Measurements from ENCODE around the gene NCK2.
A peak's percentile ranks its signal among the peaks of the same experiment; 100 is the strongest.

Gene NCK2

GRCh38 chr2:105854972-105855371 lies 110.3 kb downstream of the NCK2 start:
- DNase-seq = no peak

GRCh38 chr2:105856581-105856980 lies 111.9 kb downstream of the NCK2 start:
- DNase-seq = no peak

GRCh38 chr2:105857076-105857740 lies 112.5 kb downstream of the NCK2 start:
- no peak for DNase-seq

- DNase-seq = no peak
Observed at GRCh38 chr2:105858868-105859693, 114.4 kb downstream of the NCK2 start.

GRCh38 chr2:105859694-105859951 lies 114.9 kb downstream of the NCK2 start:
- no peak for DNase-seq

GRCh38 chr2:105860567-105860966 lies 115.9 kb downstream of the NCK2 start:
- DNase-seq = no peak

DNA sequence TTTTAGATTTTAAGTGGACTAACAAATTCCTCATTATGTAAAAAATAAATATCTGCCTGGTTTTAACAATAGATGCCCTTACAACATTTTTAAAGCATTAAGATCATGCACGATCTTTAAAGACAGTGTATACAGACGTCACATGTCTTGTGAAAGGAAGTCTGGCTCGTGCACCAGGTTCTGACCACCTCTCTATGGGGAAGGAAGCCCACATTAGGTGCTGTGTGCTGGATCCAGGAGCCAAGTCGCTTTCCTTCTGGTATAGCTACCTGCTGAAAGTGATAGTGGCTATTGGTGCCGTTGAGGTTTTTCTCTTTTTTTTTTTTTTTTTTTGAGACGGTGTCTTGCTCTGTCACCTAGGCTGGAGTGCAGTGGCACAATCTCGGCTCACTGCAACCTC lies 116.5 kb downstream of the NCK2 start:
- no peak for DNase-seq

GRCh38 chr2:105862843-105863242 lies 118.1 kb downstream of the NCK2 start:
- DNase-seq = no peak

GRCh38 chr2:105864262-105864661 lies 119.5 kb downstream of the NCK2 start:
- no peak for DNase-seq

- no peak for DNase-seq
Observed at GRCh38 chr2:105865222-105865913, 120.7 kb downstream of the NCK2 start.

DNA sequence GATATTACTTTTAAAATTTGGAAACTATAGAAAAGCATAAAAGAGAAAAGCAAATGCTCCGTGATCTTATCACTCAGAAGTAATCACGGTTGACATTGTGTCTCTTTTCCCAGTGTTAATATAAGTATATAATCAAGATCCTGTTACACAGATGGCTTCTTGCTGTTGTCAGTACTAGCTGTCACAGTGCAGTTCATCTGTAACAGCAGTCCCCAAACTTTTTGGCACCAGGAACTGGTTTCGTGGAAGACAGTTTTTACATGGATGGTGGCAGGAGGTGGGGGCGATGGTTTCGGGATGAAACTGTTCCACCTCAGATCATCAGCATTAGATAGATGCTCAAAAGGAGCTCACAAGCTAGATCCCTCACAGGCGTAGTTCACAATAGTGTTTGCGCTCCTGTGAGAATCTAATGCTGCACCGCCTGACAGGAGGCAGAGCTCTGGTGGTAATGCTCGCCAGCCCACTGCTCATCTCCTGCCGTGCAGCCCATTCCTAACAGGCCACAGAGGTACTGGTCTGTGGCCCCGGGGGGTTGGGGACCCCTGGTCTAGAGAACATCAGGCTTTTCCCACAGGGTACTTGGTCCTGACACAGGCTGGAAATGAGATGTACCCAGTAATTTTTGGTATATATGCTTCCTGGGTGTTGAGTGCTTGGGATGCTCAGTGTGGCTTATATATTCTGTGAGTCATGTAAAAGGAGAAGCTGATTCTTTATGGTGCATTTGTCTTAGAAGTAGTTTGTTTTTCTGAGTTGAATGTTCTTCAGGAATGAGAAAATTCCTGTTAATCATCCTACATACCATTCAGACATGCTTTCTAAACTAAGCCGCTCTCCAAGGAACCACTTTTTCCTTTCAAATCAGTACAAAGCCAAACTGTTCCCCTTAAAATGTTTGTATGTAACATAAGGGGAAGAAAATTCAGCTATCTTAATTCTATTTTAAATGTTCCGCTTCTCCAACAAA lies 121.8 kb downstream of the NCK2 start:
- no peak for DNase-seq

GRCh38 chr2:105867587-105867986 lies 122.9 kb downstream of the NCK2 start:
- DNase-seq = no peak

DNA sequence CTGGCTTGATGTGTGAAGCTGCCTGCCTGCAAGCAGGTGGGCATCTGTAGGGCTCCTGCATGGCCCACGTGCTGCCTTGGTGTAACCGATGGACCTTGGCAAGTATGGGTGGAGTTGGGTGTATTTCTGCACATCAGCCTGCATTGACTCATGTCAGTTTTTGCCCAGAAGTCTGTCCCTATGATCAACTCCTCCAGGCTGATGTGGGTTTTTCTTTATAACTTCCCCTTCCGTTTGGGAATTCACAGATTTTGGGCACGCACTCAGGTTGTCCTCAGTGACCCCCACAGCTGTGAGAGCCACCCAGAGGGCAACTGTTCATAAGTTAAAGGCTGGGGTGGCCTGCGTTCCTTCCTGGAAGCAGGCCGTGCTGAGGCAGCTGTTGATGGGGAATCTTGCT lies 123.3 kb downstream of the NCK2 start:
- DNase-seq = no peak

DNA sequence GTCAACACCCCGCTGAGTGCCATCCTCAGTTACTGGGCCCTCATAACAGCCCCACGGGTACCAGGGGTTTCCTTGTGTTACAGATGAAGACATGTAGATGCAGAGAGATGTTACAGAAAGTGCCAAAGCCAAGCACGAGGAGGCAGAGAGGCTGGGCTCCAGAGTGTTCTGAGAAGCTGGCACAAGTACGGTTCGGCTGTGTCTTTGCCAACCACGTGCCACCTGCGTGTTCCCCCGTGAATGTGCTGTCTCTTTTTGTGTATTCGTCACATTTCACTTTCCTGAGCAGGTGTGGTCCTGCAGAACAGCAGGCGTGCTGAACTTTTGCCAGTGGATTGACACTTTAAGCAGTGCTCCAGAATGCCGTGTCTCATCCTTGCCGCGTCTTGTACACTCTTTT lies 124.6 kb downstream of the NCK2 start:
- DNase-seq = no peak

DNA sequence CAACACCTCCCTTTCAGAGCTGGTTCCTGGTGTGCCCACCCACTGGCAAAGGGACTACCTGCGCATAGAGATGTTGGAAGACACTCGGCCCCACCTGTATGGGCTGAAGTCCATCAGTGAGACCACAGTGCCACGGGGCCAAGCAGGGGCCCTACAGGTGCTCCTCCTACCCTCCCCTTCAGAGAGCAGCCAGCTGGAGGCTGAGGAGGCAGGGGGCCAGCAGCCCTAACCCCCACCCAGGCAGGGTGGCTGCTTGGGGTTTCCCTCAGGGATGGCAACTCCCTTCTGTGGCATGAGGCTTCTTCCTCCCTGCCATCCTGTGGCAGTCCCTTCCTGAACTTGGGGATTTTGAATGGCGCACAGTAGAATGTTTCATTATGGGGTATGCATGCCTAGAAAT lies 125.3 kb downstream of the NCK2 start:
- DNase-seq = no peak

DNA sequence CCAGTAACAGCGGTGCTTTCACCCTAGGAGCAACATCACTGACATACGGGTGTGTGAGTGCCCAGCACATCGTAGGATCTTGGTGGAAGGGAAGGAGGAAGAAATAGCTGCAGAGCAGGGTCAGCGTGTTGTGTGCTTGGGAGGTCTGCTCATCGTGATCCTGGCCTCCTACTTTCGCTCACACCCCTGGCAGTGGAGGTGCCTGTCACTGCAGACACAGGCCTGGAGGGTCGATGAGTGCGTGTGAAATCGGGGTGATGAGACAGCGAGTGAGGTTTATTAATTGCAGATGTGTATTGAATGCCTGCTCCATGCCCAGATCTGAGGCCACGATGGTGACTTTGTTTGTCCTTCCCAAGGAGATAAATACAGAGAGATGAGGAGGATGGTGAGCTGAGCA lies 126.1 kb downstream of the NCK2 start:
- no peak for DNase-seq

DNA sequence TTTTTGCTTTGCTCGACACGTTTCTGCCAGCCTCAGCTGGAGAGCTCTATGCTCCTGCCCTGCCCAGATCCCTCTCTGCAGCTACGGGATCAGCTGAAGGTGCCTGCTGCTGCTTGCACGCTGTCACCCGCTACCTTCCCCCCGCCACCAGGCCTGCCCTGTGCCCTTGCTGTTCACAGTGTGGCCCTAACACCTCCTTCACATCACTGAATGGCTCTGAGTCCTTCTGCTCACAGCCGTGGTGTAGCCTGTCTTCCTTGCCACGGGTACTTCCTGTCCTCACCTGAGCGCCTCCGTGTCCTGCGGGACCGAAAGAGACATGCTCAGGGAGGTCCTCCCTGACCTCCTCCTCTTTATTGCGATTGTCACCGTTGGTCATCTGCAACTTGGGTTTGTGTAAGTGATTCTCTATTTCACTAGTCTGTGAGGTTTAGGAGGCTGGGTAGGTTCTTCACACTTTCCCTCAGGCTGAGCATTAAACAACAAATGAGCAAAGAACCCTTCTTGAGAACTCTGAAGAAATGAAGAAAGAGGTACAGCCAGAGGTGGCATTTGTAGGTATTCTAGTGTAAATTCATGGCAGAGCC lies 127.5 kb downstream of the NCK2 start:
- DNase-seq = no peak

GRCh38 chr2:105872830-105873229 lies 128.1 kb downstream of the NCK2 start:
- no peak for DNase-seq

DNA sequence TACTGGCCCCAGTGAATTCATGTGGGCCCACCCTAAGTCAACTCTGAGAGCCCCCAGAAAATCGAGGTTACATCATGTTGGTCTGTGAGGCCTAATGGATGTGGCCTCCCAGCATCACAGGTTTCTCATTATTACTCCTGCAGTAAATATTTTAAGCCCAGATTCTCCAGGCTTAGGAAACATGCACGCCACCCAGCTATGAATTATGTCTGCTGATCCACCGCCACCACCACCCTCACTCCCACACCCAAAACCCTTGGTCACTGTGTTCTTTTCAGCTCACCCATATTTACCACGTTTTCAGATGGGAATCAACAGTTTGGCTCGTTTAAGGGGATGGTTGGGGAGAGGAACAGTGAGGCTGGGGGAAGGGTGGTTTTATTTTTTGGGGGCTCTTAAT lies 128.6 kb downstream of the NCK2 start:
- DNase-seq = no peak

DNA sequence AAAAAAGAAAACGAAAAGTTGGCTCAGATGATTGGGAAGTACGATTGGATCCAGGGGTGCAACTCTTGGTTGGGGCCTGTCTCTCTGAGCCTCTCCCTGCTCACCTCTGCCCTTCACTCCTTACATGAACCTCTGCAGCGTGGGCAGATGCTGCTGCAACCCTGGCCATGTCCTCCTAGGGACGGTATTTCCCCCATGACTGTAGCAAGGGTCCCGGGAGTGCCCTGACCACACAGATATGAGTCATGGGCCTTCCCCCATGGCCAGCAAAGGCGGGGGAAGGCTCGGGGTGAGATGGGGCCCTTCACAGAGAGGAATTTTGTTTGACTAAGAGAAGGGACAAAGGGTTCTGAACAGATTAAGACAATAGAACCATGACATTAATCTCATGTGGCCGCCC lies 129.0 kb downstream of the NCK2 start:
- peak; percentile 64 for DNase-seq

- DNase-seq = no peak
Observed at GRCh38 chr2:105874466-105874865, 129.8 kb downstream of the NCK2 start.

GRCh38 chr2:105875241-105875640 lies 130.5 kb downstream of the NCK2 start:
- no peak for DNase-seq

- DNase-seq = no peak
Observed at GRCh38 chr2:105876191-105876590, 131.5 kb downstream of the NCK2 start.

Data from T1000 (cell line).